Urinary bladder (tissue), 4 donors: ENCODE data around the gene ASB2. TPM values are rescaled to one million over a fixed set of nuclear protein-coding genes. Genes with fewer than 3 reads are reported as not detected.

Source experiments
- DNase-seq: peaks from one replicate; pipeline ENCODE4 v3.0.0-alpha.2; 2015; ENCODE audit errors: extremely low spot score
- H3K27ac ChIP-seq: one replicate; pipeline ENCODE4 v1.5.1; 2013; ENCODE audit warnings: low read depth, mild to moderate bottlenecking, moderate library complexity
- H3K36me3 ChIP-seq: one replicate; pipeline ENCODE4 v1.6.1; 2013; ENCODE audit warnings: mild to moderate bottlenecking, moderate library complexity; ENCODE audit not compliant: insufficient read depth
- H3K4me1 ChIP-seq: one replicate; pipeline ENCODE4 v1.6.1; 2013; ENCODE audit warnings: mild to moderate bottlenecking, moderate library complexity; ENCODE audit not compliant: insufficient read depth
- H3K4me3 ChIP-seq: one replicate; pipeline ENCODE4 v1.5.1; 2013; ENCODE audit warnings: low read depth, low read length
- WGBS: extraction: QIAGEN DNeasy Blood & Tissue Kit; methylation state at CpG from one replicate; pipeline ENCODE4 v1.1.7; 2013; 5-methylcytosine and 5-hydroxymethylcytosine counted together
- polyA plus RNA-seq: library from polyadenylated mRNA; stranded (reverse); fragments of 200-250 nt; gene quantifications from one replicate; pipeline ENCODE4 v1.2.3, GENCODE V29; 2013
- total RNA-seq: library from RNA; depleted of rRNA; stranded (reverse); fragments of >200 nt; gene quantifications from one replicate; pipeline ENCODE4 v1.2.3, GENCODE V29; 2014
- donor health status: healthy with polysubstance abuse.
- donor health status: healthy.

ASB2 gene
- total and polyA plus RNA-seq, 2 donors: 32.3 to 72.7 TPM

- H3K4me3 ChIP-seq: no peak overlapping the region
- WGBS: 34% methylated on average over 11 of the region's 11 CpGs
- no peak for DNase-seq
- H3K27ac ChIP-seq: no peak overlapping the region
- no peaks in the 10 kb centered on the region for H3K4me1 ChIP-seq
- H3K36me3 ChIP-seq: no peaks in the 10 kb centered on the region
Measured at GRCh38 chr14:93980456-93981201, 4.3 kb upstream of the ASB2 start.

DNA sequence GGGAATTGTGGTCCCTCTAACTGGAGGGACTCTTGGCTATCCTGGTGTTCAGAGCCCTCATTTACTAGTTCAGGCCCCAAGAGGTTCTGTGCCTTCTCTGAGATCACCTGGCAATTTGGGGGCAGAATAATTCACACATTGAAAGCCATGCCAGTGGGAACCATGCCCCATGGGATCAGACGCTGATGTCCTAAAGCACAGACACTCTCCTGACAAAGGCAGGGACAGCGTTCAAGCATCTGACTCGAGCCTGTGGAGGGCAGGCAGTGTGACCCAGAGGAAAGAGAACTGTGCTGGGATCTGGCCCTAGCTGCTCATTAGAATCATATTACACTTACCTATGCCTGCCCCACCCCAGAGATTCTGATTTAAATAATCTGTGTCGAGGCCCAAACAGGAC, 2.4 kb upstream of the ASB2 start:
- Histone ChIP-seq H3K36me3 (no peaks in the 10 kb centered on the region), H3K4me3 (no peak overlapping the region), H3K4me1 (no peaks in the 10 kb centered on the region), H3K27ac (no peak overlapping the region)
- DNase-seq: no peak
- WGBS: 83% methylated on average over 4 of the region's 4 CpGs

GRCh38 chr14:93977790-93978581, 1.6 kb upstream of the ASB2 start:
- Histone ChIP-seq H3K36me3 (no peaks in the 10 kb centered on the region), H3K27ac (no peak overlapping the region), H3K4me1 (no peaks in the 10 kb centered on the region), H3K4me3 (no peak overlapping the region)
- DNase-seq: no peak
- 85% methylated on average over 11 of the region's 11 CpGs for WGBS

GRCh38 chr14:93977171-93977570, 801 bp upstream of the ASB2 start:
- DNase-seq: no peak
- Histone ChIP-seq H3K4me1 (no peaks in the 10 kb centered on the region), H3K36me3 (no peaks in the 10 kb centered on the region), H3K4me3 (no peak overlapping the region), H3K27ac (peak overlapping the region; percentile 57)
- WGBS: 64% methylated on average over 5 of the region's 5 CpGs

DNA sequence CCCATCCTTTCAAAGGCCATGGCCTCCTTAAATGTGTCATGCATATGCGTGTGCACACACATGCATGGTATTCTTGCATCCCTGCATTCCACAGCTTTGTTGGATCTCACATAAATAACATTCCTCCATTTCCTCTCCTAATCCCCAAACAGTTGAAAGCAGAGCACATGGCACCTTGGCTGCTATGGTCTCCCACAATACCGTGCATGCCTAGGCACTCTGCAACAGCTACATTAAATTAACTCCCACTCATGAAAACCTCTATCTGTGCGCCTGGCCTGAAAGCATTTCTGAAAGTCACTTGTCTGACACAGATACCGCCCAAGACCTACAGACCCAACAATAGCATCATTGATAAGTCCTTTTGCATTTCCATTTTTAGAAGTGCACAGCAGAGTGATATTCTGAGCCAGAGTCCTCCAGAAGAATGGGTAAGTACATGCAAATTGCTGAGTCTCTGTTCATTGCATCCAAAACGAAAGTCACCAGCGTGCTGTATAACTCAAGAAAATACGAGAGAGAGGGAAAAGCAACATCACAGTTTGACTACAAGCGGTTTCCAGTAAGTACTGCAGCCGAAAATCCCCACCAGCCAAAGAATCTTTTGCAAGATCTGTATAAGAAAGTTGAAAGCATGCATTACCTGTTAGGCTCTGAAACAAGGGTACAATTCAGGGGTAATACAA, 436 bp downstream of the ASB2 start:
- no peaks in the 10 kb centered on the region for H3K4me1 ChIP-seq

DNA sequence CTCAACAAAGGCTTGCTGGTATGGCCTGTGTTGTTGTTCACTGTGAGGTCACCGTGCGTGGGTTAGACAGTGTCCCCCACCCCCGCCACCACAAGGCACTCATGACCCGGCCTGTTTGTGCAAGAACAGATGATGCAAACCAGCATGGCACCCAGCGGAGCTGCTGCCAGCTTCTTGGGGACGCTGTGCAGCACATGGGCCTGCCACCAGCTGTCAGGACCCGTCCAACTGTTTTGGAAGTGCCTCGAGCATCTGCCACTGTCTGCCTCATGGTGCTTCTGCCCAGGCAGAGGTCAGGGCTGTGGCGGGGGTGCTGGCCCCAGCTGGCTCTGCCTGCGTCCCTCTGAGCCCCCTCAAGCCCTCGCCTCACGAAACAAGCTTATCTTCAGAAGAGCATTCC, 1.5 kb downstream of the ASB2 start:
- 64% methylated on average over 12 of the region's 12 CpGs for WGBS
- no peak overlapping the region for H3K4me3 ChIP-seq
- no peak for DNase-seq

More for the DNA sequence above, 436 bp downstream of the ASB2 start:
- Histone ChIP-seq H3K36me3 (no peaks in the 10 kb centered on the region), H3K27ac (peak overlapping the region; percentile 42), H3K4me3 (peak overlapping the region; percentile 32)
- WGBS: 27% methylated on average over 9 of the region's 9 CpGs
- no peak for DNase-seq

GRCh38 chr14:93974299-93974698, 2.1 kb downstream of the ASB2 start:
- WGBS: 55% methylated on average over 6 of the region's 6 CpGs
- Histone ChIP-seq H3K4me3 (no peak overlapping the region), H3K36me3 (no peaks in the 10 kb centered on the region), H3K27ac (no peak overlapping the region), H3K4me1 (no peaks in the 10 kb centered on the region)
- DNase-seq: no peak

More for the DNA sequence above, 1.5 kb downstream of the ASB2 start:
- Histone ChIP-seq H3K36me3 (no peaks in the 10 kb centered on the region), H3K4me1 (no peaks in the 10 kb centered on the region), H3K27ac (no peak overlapping the region)

GRCh38 chr14:93973607-93974006, 2.8 kb downstream of the ASB2 start:
- 55% methylated on average over 6 of the region's 6 CpGs for WGBS
- Histone ChIP-seq H3K36me3 (no peaks in the 10 kb centered on the region), H3K4me3 (no peak overlapping the region), H3K4me1 (no peaks in the 10 kb centered on the region), H3K27ac (no peak overlapping the region)
- no peak for DNase-seq

GRCh38 chr14:93972618-93973205, 3.7 kb downstream of the ASB2 start:
- Histone ChIP-seq H3K4me1 (no peaks in the 10 kb centered on the region), H3K27ac (no peak overlapping the region), H3K4me3 (no peak overlapping the region), H3K36me3 (no peaks in the 10 kb centered on the region)
- no peak for DNase-seq
- WGBS: 58% methylated on average over 6 of the region's 6 CpGs

DNA sequence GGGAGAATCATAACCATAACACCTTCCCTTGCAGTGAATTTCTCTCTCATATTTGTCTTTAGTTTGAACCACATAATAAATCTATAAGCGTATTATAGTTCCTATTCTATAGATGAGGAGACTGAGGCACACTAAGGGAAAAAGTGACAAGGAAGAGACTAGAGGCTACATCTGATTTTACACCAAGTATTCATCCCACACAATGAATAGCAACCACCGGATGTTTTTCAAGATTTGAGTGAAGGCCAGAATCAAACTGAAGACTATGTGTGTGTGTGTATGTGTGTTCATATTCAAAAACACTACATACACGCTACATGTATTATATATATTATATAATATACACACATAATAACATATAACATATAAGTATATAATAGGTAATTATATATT, 4.7 kb downstream of the ASB2 start:
- Histone ChIP-seq H3K4me1 (no peaks in the 10 kb centered on the region), H3K27ac (no peak overlapping the region), H3K4me3 (no peak overlapping the region), H3K36me3 (no peaks in the 10 kb centered on the region)
- DNase-seq: no peak
- 67% methylated on average over 3 of the region's 3 CpGs for WGBS

DNA sequence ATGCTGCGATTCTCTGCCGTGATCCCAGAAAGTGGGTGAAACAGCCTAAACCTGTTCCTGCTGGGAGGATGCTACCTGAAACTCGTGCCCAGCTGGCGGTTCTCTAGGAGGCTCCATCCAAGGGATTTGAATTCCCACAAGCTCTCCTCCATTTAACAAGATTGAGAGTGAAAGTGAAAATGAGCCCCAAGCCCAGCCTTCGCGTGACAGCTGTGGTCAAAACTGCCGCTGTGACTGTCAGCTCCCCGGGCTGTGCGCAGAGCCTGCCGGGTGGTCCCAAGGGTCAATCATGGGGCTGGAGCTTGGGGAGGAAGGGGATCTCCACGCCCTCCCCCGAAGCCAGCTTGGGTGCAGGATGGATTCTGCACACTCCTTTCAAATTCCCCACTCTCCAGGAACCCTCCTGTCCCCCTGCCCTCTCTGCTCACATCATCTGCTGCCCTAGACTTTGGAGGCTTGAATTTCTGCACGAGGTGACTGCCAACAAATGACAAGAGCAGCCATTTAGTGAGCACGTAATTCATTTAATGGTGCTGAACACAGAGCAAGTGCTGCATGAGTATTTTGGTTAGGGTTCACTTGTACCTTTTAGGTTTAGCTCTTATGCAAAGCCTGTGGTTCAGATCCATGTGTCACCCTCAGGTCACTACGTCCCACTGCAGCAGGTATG, 5.3 kb downstream of the ASB2 start:
- Histone ChIP-seq H3K4me3 (peak overlapping the region; percentile 4), H3K27ac (no peak overlapping the region), H3K36me3 (no peaks in the 10 kb centered on the region), H3K4me1 (no peaks in the 10 kb centered on the region)
- DNase-seq: no peak
- 44% methylated on average over 15 of the region's 15 CpGs for WGBS

DNA sequence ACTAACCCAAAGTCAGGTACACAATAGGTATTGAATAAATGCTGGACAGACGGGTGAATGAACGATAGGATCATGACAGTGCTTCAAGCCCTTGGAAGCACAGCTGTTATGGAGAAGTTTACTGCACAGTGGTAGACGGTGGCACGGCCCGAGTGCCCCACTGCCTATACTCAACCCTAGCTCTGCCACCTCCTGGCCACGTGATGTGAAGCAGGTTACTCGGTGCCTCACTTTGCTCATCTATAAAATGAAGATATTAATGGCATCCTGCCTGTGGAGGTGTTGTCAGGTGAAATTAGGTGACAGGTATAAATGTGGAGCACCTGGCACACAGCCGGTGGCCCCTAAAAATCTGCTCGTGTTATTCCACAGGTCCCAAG, 5.8 kb downstream of the ASB2 start:
- Histone ChIP-seq H3K27ac (no peak overlapping the region), H3K36me3 (no peaks in the 10 kb centered on the region), H3K4me3 (peak overlapping the region; percentile 4), H3K4me1 (no peaks in the 10 kb centered on the region)
- no peak for DNase-seq
- 52% methylated on average over 9 of the region's 9 CpGs for WGBS
